HPDE6-E6E7 (cell line): ENCODE results near the gene RPS18.
A peak's percentile ranks its signal among the peaks of the same experiment; 100 is the strongest.

Experiments
- DNase-seq: peaks from one replicate; pipeline ENCODE4 v3.0.0; 2011; ENCODE audit warnings: missing footprints; ENCODE audit errors: extremely low spot score

The RPS18 gene

DNA sequence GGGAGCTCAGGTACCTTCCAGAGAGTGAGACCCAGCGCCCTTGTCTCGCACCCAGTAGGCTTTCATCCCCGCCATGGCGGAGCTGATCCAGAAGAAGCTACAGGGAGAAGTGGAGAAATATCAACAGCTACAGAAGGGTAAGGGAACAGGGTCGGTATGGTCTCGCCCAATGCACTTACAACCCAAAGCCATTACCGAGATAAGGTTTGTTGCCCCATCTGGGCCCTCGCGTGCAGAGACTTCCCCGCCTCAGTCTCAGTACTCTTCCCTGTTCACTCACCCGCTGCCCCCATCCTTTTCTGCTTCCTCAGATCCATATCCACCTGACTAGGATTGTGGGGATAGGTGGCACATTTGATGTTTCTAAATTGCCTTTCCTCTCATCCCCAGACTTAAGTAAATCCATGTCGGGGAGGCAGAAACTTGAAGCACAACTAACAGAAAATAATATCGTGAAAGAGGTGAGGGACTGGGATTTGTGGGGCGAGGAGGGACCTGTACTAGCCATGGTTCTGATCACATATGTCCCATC, 18.0 kb downstream of the RPS18 start:
- no peak for DNase-seq

DNA sequence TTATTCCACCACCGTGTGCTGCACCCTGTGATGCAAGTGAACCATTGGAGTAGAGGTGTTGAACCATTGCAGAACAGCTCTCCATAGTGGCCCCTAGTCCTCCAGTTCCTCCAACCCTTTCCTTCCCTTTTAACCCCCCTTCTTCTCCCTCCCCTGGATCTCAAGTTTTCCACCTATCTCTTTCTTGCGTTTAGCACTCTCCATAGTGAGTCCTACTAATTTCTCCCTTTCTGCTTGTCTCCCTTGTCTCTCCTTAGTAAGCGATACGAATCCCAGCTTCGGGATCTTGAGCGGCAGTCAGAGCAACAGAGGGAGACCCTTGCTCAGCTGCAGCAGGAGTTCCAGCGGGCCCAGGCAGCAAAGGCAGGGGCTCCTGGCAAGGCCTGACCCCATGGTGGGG, 18.6 kb downstream of the RPS18 start:
- DNase-seq: no peak

DNA sequence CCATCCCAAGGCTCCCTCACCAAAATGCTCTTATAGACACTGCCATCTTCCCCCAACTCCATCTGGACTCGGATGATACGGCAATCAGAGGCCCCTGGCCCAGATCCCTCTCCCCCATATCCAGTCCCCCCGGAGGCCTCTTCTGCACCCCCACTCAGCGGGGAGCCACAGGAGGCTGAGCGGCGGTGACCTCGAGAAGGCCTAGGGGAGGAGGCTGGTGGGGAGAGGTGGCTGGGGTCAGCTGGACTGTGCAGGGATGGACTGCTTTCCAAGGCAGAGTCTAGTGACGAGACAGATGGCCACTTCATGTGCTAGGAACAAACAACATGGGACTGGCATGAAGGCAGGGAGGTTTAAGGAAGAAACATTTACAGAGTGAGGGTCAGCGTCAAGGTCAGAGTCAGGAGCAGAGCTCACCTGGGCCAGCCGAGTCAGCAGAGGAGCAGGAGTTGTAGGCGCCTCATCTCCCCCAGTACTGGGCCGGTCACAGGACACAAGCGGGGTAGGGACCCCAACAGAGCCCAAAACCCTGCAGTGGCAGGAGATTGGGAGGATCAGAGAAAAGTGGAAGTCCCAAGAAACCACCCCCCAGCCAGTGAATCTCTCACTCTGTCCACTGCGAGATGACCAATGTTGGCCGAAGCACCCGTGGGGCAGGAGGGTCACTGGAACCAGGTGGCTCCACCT, 21.3 kb downstream of the RPS18 start:
- no peak for DNase-seq

DNA sequence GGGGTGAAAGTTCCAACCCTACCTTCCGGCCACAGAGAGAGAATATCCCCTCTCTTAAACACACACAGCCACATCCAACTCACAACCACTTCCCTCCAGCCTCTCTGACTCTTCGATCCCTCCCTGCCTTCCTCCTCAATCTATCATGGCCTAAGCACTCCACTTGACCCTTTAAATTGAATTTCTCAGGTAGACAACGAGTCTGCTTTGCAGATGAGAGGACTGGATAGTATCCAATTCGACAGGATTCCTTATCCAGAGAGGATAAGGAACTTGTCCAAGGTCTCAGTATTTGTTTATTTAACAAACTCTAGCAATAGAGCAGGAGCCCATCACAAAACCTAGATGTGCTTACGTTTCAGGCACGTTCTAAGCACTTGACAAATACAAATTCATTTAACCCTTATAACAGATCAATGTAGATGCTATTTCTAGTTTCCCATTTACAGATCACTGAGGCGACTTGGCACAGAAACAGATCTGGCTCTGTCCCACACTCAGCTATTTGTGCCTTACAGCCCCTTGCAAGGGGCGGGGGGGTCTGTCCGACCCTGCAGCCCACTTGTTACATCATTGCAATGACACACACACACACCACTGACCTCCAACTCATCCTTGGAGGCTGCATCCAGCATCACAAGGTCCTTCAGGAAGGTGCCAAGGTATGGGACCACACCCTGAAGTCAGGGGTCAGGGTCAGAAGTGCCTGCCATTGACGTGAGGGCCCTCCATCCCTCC, 22.4 kb downstream of the RPS18 start:
- DNase-seq: no peak

DNA sequence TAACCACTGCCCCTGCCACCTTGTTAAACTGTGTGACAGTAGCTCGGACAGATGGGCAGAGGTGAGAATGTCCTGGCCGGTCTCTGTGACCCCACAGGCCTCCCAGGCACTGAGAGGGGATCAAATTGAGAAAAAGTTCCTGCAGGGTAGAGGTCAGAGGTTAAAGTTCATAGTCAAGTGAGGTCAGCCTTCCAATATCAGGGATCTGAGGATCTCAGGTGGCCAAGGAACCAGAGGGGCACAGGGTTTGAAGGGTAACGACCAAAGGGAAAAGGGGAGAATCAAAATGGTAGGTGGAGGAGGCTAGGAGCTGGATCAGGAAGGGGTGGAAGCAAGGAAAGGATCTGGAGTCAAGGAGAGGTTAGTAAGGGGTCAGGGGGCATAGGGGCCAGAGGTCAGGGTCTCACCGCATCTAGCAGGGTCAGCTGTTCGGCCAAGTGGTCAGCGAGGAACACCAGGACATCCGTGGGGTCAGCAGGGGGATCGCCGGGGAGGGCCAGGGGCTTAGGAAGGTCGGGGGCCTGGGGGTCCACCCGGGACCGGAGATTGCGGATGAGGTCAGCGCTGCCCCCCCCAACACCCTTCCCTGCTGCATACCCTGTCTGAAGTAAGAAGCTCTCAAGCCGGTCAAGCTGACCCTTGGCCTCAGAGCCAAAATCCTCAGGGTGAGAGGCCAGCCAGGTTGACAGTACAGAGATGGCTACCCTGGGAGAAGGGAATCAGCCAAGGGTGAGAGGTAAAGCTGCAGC, 23.9 kb downstream of the RPS18 start:
- no peak for DNase-seq

DNA sequence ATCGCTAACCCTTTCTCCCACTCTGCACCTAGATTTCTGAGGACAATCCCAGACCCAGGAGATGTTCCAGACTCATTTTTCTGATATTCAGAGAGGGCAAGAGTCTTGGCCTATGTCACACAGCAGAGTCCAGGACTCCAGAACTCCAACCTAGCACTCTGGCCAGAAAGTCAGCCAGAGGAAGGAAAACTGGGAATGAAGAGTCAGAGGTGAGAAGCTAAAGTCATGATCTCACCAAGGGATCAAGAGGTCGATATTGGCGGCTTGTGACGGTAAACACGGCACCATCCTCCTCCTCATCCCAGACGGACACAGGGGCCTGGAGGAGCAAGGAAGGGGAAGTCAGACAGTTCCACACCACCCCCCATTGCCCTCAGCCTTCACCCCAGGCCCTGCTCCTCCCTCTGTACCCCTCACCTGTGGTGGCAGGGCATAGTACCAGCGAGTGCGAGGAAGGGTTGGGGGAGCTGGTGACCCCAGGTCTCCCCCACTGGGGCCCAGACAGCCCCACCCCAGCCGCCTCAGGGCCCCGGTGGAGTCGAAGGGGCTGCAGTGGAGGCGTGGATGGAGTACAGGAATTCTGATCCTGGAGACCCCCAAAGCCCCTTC, 25.0 kb downstream of the RPS18 start:
- DNase-seq: no peak

DNA sequence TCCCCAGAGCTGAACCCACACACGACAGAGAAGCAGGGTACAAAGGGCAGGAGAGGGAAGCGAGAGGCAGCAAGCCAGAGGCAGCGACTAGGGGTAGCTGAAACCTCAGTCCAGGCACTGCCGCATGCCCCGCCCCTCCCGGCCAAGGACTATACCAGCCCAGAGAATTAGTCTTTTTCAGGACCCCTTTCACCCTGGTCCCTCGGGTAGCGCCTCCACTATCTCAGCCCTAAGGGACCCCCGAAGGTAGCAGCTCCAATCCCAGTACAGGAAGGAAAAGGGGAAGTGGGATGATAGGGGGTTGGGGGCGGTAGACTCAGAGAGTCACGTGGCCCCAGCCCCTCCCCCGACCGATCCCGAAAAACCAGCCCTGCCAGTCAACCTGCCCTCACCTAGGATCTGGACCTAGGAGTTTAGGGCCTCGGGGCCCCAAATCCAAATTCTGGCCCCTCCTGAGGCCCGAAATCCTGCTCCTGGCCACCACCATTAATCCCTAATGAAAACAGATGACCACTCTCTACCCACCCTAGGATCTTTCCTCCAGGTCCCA, 25.6 kb downstream of the RPS18 start:
- DNase-seq: peak; percentile 72

DNA sequence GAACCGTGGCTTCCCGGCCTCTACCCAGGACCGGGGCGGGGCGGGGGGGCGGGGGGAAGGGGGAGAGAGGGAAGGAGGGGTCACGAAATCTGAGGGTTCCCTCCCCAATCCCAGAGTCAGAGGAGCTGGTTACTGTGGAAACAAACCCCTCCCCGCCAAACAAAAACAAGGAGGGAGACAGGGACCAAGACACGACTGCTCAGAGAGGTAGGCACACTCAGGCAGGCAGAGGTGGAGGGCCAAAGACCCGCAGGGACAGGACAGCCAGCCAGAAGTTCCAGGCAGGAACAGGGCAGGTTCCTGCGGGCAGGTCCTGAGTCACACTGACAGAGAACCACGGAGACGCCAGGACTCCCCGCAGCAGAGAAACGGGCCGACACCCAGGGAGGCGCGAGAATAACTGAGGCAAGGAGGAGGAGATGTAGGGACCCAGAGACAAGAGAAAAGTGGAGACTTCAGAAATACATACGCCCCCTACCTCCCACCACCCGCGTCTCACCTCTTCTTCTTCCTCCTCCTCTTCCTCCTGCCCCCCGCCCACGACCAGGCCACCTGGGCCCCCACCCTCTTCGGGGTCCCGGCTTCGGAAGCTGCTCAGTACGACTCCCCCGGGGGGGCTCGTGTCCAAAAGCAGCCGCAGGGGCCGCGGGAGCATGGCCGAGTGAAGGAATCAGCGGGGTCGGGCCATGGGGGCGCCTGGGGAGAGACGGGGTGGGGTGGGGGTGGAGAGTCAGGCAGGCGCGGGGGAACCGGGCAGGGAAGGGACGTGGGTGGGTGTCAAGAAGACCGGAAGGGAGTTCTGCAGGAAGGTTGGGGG, 26.3 kb downstream of the RPS18 start:
- peak; percentile 86 for DNase-seq

DNA sequence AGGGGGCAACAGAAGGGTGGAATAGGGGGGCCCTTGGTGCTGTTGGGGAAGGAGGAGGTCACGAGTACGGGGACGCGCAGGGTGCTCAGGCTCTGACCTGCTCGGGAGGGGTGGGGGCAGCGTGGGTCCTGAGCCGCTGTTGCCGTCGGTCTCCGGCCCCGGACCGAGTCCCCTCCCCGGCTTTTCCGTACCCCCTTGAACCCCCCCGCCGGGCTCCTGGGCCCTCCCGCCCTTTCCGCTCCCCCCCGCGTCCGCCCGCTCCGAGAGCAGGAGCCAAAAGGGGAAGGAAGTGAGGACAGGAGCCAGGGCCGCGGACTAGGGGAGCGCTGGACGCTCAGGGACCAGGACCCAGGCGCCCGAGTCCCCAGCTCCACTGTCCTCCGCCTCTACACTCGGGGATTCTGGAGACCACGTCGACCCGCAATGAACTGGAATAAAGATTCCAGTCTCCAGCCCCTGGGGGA, 26.9 kb downstream of the RPS18 start, which contains the start of gene RGL2:
TSS of gene RGL2 (minus strand) at position 170 of the 464 bp plus-strand sequence. CDS start 332 bp downstream, outside the sequence.
- peak; percentile 22 for DNase-seq

DNA sequence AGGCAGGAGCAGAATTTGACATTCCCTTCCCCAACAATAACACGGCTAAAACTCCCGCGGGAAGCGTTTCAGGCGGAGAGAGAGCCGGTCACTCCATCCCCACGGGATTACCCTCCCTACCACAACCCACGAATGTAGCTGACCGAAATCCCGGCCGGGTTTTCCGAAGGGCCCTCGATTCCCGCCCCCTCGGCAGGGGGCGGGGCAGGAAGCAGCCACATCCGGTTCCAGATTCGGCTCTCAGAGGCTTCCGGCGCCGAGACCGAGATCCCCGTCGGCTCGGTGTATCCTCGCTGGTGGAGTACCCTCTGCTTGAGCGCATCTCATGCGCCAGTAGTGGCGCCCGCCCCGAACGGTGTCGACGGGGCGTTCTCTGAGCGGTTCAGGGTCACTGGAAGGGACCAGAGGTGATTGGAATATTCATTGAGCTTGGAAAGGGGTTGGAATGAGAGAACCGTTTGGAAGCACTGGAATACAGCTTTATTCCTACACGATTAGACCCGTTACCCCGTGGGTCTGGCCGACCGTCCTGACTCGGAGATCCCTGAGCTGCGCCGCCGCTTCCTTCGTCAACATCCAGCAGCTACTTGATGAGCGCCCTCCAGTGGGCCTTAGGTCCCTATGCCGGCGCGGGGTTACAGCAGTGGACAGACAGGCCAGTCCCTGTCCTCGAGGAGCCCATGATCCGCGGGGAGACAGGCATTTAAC, 27.5 kb downstream of the RPS18 start:
- peak; percentile 73 for DNase-seq

DNA sequence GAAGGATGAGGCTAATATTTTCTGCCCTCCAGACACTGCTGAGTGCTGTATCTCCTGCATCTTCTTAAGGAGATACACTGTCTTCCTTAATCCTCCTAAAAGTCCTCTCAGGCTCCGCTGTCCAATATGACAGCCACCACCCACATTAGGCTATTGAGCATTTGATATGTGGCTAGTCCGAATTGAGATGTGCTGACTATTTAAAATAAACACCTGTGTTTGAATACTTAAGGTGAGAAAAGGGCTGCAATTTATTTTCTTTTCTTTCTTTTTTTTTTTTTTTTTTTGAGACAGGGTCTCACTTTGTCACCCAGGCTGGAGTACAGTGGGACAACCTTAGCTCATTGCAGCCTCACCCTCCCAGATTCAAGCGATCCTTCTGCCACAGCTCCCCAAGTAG, 30.0 kb downstream of the RPS18 start:
- no peak for DNase-seq

DNA sequence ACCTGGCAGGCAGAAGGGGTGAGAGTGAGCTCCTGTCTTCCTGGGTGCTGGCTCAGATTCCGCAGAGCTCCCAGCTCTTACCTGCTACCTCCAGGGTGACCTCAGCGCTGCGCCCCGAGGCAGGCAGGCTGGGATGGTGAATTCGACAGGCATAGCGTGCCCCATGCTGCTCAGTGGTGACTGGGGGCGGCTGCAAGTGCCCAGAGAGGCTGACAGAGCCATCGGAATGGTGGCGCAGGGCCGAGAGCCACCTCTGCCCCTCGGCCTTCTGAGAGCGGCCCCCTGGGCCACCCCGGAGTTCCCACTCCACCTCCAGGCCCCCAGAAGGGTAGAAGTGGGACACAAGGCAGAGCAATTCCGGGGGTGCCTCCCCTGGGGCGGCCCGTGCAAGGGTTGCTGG, 32.3 kb downstream of the RPS18 start:
- no peak for DNase-seq

DNA sequence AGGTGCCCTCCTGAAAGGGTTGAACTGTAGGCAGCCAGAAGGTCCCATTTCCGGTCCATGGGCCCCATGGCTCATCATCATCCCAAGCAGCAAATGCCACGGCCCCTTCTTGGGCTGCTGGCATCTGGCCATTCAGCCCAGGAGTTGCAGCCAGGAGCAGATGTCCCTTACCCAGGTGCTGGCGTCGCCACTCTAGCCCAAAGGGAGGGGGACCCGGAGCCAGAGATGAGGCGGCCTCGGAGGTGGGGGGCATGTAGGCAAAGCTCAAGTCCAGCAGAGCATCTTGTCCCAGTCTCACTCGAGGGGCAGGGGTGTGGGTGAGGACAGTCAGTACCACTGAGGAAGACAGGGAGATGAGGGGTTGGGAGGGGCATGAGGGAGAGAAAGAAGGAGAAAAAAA, 33.2 kb downstream of the RPS18 start:
- DNase-seq: no peak

DNA sequence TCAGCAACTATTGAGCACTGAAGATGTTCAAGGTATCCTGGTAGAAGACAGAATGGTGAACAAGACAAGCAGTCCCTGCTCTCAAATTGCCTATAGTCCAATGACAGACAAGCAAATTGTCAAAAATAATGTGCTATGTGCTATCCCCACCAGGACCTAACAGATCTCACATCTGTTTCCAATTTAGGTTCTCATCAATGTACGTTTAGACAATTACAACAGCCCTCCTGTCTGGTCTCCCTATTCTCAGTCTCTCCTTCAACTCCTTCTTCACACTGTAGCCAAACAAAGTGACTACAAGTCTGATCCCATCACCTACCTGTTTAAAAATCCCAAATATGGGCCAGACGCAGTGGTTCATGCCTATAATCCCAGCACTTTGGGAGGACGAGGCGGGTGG, 34.5 kb downstream of the RPS18 start:
- no peak for DNase-seq

DNA sequence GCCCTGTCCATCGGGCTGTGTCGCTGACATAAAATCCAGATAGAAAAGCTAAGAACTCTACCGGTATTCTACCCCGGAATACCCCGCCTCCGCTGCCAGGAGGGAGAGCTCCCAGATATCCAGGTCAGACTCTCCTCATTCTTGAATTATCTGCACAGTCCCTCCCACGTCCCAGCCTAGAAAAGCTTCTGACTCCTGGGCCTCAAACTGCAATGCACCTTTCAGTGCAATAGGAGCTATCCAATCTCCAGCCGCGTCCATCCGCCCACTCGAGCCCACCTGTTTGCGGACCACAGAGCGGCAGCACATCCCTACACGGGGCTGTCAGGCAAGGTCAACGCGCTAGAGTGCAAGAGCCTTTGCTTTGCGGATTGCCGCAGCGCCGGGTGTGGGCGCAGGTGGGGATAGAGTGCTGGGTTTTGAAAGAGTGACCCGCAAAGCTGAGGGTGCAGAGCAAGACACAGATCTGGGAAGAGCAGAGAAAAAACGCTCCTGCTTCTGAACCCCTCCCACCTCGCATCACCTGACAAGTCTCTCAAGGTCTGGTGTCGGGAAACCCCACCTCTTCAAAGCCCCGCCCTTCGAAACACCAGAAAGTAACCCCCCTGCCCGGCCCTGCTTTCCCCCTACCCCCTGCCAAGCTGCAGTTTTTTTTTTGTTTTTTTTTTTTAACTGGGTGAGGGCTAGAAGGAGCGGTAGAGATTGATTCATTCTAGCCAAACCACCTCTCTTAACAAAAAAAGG, 40.7 kb downstream of the RPS18 start:
- peak; percentile 92 for DNase-seq

DNA sequence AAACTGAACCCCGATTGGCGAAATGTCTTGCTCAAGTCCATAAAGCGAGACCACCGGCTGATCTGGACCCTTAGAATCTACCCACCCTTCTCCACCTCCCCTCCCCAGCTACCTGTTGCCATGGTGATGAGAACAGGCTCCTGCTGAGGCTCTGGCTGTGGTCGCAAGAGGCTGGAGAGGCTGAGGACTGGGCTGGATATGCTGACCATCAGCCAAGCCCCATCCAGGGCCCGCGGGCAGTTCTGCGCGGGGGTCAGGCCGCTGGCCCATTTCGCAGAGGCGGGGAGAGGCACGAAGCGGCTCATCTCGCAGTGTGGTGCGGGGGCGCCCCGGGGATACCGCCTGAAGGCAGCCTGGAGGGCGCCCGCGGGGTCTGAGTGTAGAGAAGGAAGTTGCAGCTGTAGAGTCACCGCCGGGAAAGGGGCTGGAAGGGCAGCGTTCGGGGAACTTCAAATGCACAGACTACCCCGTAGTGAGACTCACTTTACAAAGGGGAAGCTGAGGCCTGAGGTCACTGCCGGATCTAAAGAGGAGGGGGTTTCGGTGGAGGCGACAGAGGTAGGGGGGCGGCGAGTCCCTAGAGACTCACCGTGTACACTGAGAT, 41.3 kb downstream of the RPS18 start:
- DNase-seq: no peak

DNA sequence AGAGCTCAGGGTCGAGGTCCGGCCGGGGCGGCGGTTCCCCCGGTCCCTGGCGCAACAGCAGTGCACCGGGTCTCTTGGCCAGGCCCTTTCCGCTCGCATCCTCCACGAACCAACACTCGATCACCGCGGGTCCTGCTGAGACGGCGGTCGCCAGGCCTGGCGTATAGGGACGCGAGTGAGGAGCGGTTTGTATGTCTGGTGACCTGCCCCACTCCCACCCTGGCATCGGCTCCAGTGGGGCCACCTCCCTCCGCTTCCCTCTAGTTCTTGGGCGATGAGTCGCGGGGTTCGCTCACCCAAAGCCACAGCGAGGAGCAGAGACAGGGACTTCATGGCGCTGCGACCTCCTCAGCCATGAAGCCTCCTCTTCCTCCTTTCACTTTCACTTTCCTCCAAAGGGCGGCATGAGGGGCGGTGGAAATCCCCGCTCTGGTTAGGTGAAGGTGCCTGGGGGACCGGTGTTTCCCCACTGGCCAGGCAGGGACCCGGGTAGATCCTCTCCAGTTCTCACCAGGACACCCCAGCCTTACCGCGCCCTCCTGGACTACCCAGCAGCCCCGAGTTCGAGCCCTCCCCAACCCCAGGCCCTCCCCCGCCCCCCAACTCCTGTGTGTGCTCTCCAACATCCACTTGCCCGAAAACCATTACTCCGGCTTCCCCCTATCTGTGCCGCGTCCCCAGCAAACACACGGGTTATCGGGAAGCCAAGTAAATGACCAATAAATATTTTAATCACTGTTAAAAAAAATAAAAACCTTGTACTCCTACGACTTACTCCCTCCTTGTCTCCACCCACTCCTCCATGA, 42.0 kb downstream of the RPS18 start, which contains the start of gene TAPBP:
TSS of gene TAPBP (minus strand) at position 370 of the 806 bp plus-strand sequence. CDS start at position 333, 37 bp downstream.
- DNase-seq: peak; percentile 54

DNA sequence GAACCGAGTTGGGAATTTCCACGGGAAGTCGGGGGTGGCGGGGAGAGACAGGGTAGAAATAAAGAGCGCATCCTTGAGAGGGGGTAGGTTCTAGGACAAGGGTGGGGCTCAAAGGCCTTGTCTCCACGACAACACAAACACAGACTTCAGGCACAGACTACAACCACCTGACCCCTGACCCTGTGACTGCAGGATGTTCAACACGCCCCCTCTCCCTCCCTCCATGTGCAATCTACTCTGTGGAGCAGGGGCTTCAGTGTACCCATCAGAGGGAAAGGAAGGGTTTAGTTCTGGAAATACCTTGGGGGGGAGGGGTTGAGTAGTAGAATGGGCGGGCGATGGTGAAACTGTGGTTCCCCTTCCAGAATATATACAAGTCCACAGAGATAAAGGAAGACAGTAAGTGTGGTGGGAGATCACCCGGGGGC, 42.7 kb downstream of the RPS18 start:
- peak; percentile 47 for DNase-seq
